ENCODE measurements around the gene DEF6.

Gene DEF6

DNA sequence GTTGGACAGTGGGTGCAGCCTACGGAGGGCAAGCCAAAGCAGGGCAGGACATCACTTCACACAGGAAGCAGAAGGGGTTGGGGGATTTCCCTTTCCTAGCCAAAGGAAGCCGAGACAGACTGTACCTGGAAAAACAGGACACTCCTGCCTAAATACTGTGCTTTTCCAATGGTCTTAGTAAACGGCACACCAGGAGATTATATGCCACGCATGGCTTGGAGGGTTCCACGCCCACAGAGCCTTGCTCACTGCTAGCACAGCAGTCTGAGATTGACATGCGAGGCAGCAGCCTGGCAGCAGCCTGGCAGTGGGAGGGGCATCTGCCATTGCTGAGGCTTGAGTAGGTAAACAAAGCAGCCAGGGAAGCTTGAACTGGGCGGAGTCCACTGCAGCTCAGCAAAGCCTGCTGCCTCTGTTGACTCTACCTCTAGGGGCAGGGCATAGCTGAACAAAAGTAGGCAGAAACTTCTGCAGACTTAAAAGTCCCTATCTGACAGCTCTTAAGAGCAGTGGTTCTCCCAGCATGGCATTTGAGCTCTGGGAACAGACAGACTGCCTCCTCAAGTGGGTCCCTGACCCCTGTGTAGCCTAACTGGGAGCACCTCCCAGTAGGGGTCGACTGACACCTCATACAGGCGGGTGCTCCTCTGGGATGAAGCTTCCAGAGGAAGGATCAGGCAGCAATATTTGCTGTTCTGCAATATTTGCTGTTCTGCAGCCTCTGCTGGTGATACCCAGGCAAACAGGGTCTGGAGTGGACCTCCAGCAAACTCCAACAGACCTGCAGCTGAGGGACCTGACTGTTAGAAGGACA is 34.7 kb downstream of the DEF6 start:
- Mint-ChIP-seq H3K27me3 (ENCODE audit: low read depth) (peaks cover 30% of the 10 kb centered on the region), H3K9me3 (peaks cover 18% of the 10 kb centered on the region), H3K27ac (peak overlapping the region; percentile 62), H3K36me3 (ENCODE audit: low read depth) (peaks cover 37% of the 10 kb centered on the region), H3K4me1 (ENCODE audit: low read depth) (peaks cover 19% of the 10 kb centered on the region), H3K4me3 (peak overlapping the region; percentile 34)

DNA sequence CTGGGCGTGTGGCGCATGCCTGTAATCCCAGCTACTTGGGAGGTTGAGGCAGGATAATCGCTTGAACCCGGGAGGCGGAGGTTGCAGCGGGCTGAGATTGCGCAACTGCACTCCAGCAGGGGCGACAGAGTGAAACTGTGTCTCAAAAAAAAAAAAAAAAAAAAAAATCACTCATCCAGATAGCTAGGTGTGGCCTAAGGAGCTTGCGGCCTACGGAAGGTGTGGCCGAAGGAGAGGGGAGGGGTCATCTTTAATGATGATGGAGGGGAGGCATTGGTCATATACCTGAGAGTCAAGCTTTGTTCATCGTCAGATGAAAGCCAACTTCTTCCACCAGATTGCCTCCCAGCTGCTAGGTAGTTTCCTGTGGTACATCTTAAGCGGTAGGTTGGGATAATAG is 43.9 kb downstream of the DEF6 start:
- Mint-ChIP-seq H3K36me3 (ENCODE audit: low read depth) (peaks cover 21% of the 10 kb centered on the region), H3K4me1 (ENCODE audit: low read depth) (peaks cover 37% of the 10 kb centered on the region)

DNA sequence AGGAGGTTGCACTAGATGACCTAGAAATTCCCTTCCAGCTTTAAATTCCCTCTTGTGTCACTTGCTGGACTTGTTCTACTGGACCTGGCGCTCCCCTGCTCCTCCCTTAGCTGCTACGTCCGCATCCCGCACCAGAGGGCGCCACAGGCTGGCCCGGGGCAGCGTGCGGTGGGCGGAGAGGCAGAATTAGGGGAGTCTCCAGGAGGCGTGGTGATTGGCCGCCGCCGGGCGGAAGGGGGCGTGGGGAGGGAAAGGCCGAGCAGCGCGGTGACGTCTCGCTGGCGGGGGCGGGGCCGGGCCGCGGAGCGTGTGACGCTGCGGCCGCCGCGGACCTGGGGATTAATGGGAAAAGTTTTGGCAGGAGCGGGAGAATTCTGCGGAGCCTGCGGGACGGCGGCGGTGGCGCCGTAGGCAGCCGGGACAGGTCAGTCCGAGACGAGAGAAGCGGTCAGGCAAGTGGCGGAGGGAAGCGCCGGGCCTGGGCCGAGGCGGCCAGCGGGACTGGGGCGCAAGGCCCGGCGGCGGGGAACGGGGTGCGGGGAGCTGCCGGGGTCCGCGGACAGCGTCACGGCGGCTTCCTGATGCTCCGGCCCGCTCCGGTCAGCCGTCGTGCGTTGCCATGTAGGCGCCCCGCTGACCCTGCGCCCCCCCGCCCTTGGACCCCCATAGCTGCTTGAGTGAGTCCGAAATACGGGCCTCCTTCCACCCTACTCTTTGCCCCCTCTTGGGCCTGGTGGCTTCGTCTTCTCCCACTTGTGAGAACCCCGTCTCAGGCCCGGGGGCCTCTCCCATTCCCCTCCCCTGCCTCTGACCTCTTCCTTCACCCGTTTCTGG is 44.9 kb downstream of the DEF6 start, which contains the start of gene PPARD:
Gene PPARD, plus strand, starts transcription at position 301 of the 834 bp plus-strand sequence. CDS start 68,530 bp downstream, outside the sequence.
- H3K27me3 Mint-ChIP-seq (ENCODE audit: low read depth): peaks cover 5% of the 10 kb centered on the region
- peak within 1 kb of the TSS; percentile 99 for H3K4me3 Mint-ChIP-seq
- H3K27ac Mint-ChIP-seq: peak within 1 kb of the TSS; percentile 93
- no peaks in the 10 kb centered on the region for H3K9me3 Mint-ChIP-seq
- H3K4me1 Mint-ChIP-seq (ENCODE audit: low read depth): peaks cover 32% of the 10 kb centered on the region
- peaks cover 24% of the 10 kb centered on the region for H3K36me3 Mint-ChIP-seq (ENCODE audit: low read depth)

More for the DNA sequence above, 43.9 kb downstream of the DEF6 start:
- Mint-ChIP-seq H3K27me3 (ENCODE audit: low read depth) (peaks cover 13% of the 10 kb centered on the region), H3K9me3 (no peaks in the 10 kb centered on the region), H3K4me3 (peak overlapping the region; percentile 90), H3K27ac (no peak overlapping the region)

DNA sequence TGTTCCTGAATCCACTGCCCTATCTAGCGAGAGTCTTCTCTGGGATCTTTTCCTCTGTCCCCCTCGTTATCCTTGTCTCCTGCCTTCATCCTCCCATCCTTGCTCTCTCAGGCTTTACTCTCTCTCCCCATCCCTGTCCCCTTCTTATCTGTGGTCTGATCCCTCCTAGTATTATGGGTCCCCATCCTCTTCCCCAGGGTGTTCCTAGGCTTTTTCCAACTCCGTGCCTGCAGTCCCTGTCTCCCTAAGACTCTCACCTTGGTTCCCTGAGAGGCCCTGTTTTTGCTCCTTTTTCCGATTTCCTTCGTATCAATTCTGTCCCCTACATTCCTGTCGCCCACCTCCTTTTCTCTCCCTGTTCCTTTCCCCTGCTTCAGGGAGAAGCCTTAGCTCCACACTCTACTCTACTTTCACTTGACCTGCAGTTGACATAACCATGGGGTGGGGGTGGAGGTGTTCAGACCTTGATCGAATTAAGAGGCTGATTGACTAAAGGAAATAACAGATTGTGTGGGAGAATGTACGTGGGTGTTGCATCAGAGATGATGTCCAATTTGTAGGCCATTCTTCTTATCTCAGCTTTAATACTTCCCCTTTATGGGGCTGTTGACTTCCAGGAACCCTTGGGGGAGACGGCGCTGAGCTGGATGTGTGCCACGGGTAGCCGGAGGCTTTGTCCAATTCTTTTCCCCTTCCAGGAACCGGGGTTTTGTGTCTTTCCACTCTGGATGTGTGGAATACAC is 45.6 kb downstream of the DEF6 start:
- no peaks in the 10 kb centered on the region for H3K9me3 Mint-ChIP-seq
- H3K4me1 Mint-ChIP-seq (ENCODE audit: low read depth): peaks cover 34% of the 10 kb centered on the region
- H3K4me3 Mint-ChIP-seq: peak overlapping the region; percentile 99
- H3K36me3 Mint-ChIP-seq (ENCODE audit: low read depth): peaks cover 27% of the 10 kb centered on the region
- peak overlapping the region; percentile 93 for H3K27ac Mint-ChIP-seq
- no peaks in the 10 kb centered on the region for H3K27me3 Mint-ChIP-seq (ENCODE audit: low read depth)

DNA sequence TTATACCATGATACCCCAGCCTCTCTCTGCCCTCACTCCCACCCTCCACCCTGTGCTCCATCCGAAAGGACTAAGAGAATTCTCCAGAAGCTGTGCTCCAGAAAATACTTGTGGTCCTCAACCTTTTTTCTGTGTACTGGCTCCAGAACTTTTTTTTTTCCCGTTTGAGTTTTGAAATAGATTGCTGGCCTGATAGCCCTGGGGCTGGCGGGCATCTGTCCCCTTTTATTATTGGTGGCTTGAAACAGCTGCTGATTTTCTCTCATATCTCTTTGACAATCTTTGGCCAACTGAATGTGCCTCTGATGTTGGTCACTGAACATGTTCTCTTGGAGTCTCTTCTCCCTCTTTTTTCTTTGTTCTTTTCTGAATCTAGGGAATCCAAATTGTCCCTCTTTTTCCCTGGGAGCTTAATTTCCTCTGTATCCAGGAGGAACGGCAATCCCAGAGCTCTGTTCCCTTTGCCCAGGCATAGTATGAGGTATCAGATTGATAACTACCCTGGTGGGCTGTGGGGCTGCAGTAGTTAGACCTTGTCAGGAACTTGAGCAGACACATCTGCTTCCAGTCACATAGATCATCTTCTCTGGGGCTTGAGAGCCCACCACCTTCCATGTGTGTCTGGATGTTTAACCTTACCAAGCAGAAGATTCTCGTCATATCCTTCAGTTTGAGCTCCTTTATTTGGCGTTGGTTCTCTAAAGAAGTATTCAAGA is 46.4 kb downstream of the DEF6 start:
- Mint-ChIP-seq H3K36me3 (ENCODE audit: low read depth) (peaks cover 31% of the 10 kb centered on the region), H3K27me3 (ENCODE audit: low read depth) (no peaks in the 10 kb centered on the region), H3K4me1 (ENCODE audit: low read depth) (peaks cover 39% of the 10 kb centered on the region), H3K9me3 (no peaks in the 10 kb centered on the region), H3K4me3 (peak overlapping the region; percentile 99), H3K27ac (peak overlapping the region; percentile 28)

DNA sequence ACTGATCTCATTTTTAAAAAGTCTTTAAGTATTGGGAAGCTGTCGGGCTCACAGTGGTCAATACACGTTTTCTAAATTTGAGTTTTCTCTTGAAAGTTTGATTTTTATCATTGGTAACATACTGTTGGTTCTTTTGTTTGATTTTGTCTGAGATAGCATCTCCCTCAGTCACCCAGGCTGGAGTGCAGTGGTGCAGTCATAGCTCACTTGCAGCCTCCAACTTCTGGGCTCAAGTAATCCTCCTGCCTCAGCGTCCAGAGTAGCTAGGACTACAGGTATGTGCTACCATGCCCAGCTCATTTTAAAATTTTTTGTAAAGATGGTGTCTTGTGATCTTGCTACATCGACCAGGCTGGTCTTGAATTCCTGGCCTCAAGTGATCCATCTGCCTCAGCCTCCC is 53.8 kb downstream of the DEF6 start:
- no peak overlapping the region for H3K27ac Mint-ChIP-seq
- H3K27me3 Mint-ChIP-seq (ENCODE audit: low read depth): no peaks in the 10 kb centered on the region
- H3K4me3 Mint-ChIP-seq: no peak overlapping the region
- peaks cover 59% of the 10 kb centered on the region for H3K36me3 Mint-ChIP-seq (ENCODE audit: low read depth)
- H3K4me1 Mint-ChIP-seq (ENCODE audit: low read depth): peaks cover 26% of the 10 kb centered on the region
- H3K9me3 Mint-ChIP-seq: no peaks in the 10 kb centered on the region

DNA sequence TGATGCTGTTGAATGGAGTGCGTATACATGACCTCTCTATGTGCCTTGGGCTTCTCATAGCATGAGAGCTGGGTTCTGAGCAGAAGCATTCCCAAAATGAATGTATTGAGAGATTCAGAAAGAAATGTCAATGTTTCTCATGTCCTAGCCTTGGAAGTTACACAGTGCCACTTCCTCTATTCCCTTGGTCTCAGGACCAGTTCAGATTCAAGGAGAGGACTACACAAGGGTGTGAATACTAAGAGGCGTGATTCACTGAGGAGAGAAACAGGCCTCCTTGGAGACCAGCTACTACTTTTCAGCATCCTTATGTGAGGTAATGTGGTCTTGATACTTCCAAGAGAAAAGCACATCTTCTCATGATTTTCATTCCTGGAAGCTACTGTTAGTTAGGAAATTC is 55.1 kb downstream of the DEF6 start:
- peaks cover 27% of the 10 kb centered on the region for H3K4me1 Mint-ChIP-seq (ENCODE audit: low read depth)
- no peaks in the 10 kb centered on the region for H3K9me3 Mint-ChIP-seq
- H3K27me3 Mint-ChIP-seq (ENCODE audit: low read depth): no peaks in the 10 kb centered on the region
- H3K36me3 Mint-ChIP-seq (ENCODE audit: low read depth): peaks cover 61% of the 10 kb centered on the region
- no peak overlapping the region for H3K4me3 Mint-ChIP-seq
- H3K27ac Mint-ChIP-seq: no peak overlapping the region

DNA sequence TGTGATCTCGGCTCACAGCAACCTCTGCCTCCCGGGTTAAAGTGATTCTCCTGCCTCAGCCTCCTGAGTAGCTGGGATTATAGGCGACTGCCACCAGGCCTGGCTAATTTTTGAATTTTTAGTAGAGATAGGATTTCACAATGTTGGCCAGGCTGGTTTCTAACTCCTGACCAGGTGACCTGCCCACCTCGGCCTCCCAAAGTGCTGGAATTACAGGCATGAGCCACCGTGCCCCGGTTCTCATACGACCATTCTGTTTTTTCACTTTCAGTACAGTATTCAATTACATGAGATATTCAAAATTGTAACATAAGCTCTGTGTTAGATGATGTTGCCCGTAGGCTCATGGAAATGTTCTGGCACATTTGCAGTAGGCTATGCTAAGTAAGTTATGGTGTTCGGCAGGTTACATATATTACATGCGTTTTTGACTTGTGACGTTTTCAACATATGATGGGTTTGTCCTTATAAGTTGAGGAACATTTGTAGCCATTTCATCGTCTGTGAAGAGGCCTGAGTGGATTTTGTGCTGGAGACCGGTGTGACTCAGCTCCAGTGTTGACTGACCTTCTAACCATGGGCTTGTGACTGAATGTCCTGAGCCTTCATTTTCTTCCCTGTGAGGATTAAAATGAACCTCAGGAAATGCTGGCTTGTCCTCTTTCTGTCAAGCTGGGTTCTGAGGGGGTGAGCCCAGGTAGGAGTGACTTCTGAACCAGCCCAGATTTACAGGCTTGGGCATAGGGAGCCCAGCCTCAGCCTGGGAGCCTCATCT is 56.9 kb downstream of the DEF6 start:
- no peak overlapping the region for H3K4me3 Mint-ChIP-seq
- peaks cover 19% of the 10 kb centered on the region for H3K4me1 Mint-ChIP-seq (ENCODE audit: low read depth)
- peaks cover 55% of the 10 kb centered on the region for H3K36me3 Mint-ChIP-seq (ENCODE audit: low read depth)
- H3K27me3 Mint-ChIP-seq (ENCODE audit: low read depth): no peaks in the 10 kb centered on the region
- H3K9me3 Mint-ChIP-seq: no peaks in the 10 kb centered on the region
- H3K27ac Mint-ChIP-seq: no peak overlapping the region

DNA sequence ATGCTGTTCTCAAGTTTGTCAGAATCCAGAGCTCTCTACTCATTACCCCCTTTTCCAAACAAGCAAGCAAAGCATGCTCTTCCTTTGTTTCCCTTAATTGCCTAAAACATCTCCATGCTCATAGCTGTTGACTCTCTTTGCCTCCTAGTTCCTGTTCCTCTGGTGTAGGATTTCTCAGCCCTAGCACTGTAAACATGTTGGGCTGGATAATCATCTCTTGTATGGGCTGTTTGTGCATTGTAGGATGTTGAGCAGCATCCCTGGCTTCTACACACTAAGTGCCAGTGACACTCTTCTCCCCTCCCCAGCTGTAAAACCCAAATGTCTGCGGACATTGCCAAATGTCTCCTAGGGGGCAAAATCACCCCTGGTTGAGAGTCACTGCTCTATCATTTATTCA is 58.8 kb downstream of the DEF6 start:
- Mint-ChIP-seq H3K4me1 (ENCODE audit: low read depth) (peaks cover 15% of the 10 kb centered on the region), H3K9me3 (no peaks in the 10 kb centered on the region), H3K27me3 (ENCODE audit: low read depth) (no peaks in the 10 kb centered on the region), H3K27ac (no peak overlapping the region), H3K36me3 (ENCODE audit: low read depth) (peaks cover 44% of the 10 kb centered on the region), H3K4me3 (no peak overlapping the region)

DNA sequence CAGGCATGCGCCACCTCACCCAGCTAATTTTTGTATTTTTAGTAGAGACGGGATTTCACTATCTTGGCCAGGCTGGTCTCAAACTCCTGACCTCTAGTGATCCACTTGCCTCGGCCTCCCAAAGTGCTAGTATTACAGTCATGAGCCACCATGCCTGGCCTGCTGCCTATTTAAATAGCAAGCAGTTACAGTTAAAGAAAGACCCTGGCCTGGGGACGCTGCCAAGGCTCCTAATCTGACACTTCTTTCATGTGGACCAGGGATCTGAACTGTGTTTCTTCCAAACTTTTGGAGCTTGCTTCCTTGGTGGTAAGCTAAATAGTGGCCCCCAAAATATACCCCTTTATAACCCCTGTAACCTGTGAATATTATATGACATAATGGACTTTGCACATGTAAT is 60.1 kb downstream of the DEF6 start:
- Mint-ChIP-seq H3K9me3 (no peaks in the 10 kb centered on the region), H3K36me3 (ENCODE audit: low read depth) (peaks cover 35% of the 10 kb centered on the region), H3K4me3 (no peak overlapping the region), H3K27ac (no peak overlapping the region), H3K27me3 (ENCODE audit: low read depth) (no peaks in the 10 kb centered on the region), H3K4me1 (ENCODE audit: low read depth) (peaks cover 12% of the 10 kb centered on the region)

DNA sequence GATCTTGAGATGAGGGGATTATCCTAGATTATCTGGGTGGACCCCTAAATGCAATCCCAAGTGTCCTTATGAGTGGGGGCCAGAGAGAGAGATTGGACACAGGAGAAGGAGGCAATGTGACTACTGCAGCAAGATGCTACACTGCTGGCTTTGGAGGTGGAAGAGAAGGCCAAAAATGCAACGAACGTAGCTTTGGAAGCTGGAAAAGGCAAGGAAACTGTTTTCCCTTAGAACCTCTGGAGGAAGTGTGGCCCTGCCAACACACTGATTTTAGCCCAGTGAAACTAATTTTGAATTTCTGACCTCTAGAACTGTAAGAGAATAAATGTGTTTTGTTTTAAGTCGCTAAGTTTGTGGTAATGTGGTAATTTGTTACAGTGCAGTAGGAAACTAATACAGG is 60.5 kb downstream of the DEF6 start:
- Mint-ChIP-seq H3K4me3 (no peak overlapping the region), H3K27ac (no peak overlapping the region), H3K27me3 (ENCODE audit: low read depth) (no peaks in the 10 kb centered on the region), H3K36me3 (ENCODE audit: low read depth) (peaks cover 33% of the 10 kb centered on the region), H3K9me3 (no peaks in the 10 kb centered on the region), H3K4me1 (ENCODE audit: low read depth) (peaks cover 10% of the 10 kb centered on the region)

DNA sequence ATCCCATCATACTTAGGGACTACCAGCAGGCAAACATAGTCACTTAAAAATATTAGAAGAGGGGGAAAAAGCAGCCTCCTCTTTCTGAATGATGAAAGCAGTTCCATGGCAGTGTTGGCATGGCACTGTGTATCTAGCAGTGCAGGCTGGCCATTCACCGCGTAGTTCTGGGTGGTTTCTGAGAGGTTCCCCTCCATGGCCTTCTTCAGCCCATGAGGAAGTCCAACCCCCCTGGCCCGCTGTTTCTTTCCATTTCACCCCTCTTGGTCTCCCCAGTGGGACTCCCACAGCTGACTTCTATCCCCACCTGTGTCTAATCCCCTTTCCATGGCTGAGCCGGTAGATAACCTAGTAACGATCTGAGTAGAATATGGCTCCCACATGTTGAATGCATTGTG is 61.7 kb downstream of the DEF6 start:
- no peaks in the 10 kb centered on the region for H3K9me3 Mint-ChIP-seq
- peaks cover 12% of the 10 kb centered on the region for H3K4me1 Mint-ChIP-seq (ENCODE audit: low read depth)
- no peak overlapping the region for H3K4me3 Mint-ChIP-seq
- no peaks in the 10 kb centered on the region for H3K27me3 Mint-ChIP-seq (ENCODE audit: low read depth)
- H3K36me3 Mint-ChIP-seq (ENCODE audit: low read depth): peaks cover 30% of the 10 kb centered on the region
- no peak overlapping the region for H3K27ac Mint-ChIP-seq

DNA sequence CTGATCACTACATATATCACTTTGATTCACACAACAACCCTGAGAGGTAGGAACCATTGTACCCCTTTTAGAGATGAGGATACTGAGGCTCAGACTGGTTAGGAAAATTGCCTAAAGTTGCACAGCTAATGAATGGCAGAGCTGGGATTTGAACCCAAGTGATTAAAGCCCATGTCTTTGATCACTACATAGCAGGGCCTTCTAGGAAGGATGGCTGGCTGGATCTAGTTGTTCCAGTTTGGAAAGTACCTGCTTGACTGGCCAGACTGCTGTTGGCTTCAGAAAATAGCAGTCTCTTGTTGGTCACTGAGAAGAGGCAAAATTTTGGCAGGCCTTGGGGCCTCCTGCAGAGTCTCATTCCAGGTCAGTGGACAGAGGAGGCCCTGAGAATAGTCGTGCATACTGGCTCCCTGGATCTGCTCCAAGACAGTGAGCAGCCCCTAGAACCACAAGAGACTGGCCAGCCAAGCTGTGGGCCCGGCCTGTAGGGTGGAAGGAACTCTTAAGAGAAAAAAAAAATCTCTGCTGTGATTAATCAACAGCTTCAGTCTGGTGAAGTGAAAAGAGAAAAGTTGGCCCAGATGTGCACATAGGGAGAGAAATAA is 62.2 kb downstream of the DEF6 start:
- H3K27ac Mint-ChIP-seq: no peak overlapping the region
- no peak overlapping the region for H3K4me3 Mint-ChIP-seq
- H3K36me3 Mint-ChIP-seq (ENCODE audit: low read depth): peaks cover 26% of the 10 kb centered on the region
- H3K4me1 Mint-ChIP-seq (ENCODE audit: low read depth): peaks cover 12% of the 10 kb centered on the region
- no peaks in the 10 kb centered on the region for H3K27me3 Mint-ChIP-seq (ENCODE audit: low read depth)
- H3K9me3 Mint-ChIP-seq: no peaks in the 10 kb centered on the region
